ENCODE data around the gene FOSB.
"Not testable (repeated sequence)": the region's sequence is repeated elsewhere in the genome, so short reads cannot be mapped to it uniquely, and the experiment has no call there.

Gene FOSB

GRCh38 chr19:45423033-45423588, 44.7 kb upstream of the FOSB start:
- FAIRE-seq (no peak), DNase-seq (ENCODE audit: insufficient read length, low spot score) (no peak)
- TF ChIP-seq CTCF (IDR thresholded peaks at IDR 0.05; ENCODE audit: insufficient read depth, missing control alignments) = no peak

GRCh38 chr19:45423589-45424190, 44.1 kb upstream of the FOSB start, which contains the start of gene ERCC1:
ERCC1 (minus strand) TSS chr19:45423917; CDS start chr19:45423374, 543 bp downstream.
- DNase-seq (ENCODE audit: insufficient read length, low spot score) = peak; percentile 97
- TF ChIP-seq CTCF (IDR thresholded peaks at IDR 0.05; ENCODE audit: insufficient read depth, missing control alignments) = no peak
- FAIRE-seq = no peak

GRCh38 chr19:45424191-45425058, 43.4 kb upstream of the FOSB start:
- TF ChIP-seq CTCF (IDR thresholded peaks at IDR 0.05; ENCODE audit: insufficient read depth, missing control alignments) = no peak
- no peak for DNase-seq (ENCODE audit: insufficient read length, low spot score)
- FAIRE-seq = no peak

- no peak for DNase-seq (ENCODE audit: insufficient read length, low spot score)
- no peak for FAIRE-seq
- TF ChIP-seq CTCF (IDR thresholded peaks at IDR 0.05; ENCODE audit: insufficient read depth, missing control alignments) = no peak
Measured at GRCh38 chr19:45428384-45429231, 39.2 kb upstream of the FOSB start.

GRCh38 chr19:45429896-45430295, 37.9 kb upstream of the FOSB start:
- FAIRE-seq = not testable (repeated sequence)

GRCh38 chr19:45431008-45431407, 36.8 kb upstream of the FOSB start:
- DNase-seq (ENCODE audit: insufficient read length, low spot score); FAIRE-seq: not testable (repeated sequence)

More at GRCh38 chr19:45429896-45430295, 37.9 kb upstream of the FOSB start:
- not testable (repeated sequence) for DNase-seq (ENCODE audit: insufficient read length, low spot score)

GRCh38 chr19:45432543-45432942, 35.3 kb upstream of the FOSB start:
- not testable (repeated sequence) for DNase-seq (ENCODE audit: insufficient read length, low spot score); FAIRE-seq

GRCh38 chr19:45437328-45437727, 30.5 kb upstream of the FOSB start:
- FAIRE-seq (no peak), DNase-seq (ENCODE audit: insufficient read length, low spot score) (no peak)
- no peak for TF ChIP-seq CTCF (IDR thresholded peaks at IDR 0.05; ENCODE audit: insufficient read depth, missing control alignments)
